AG09309 (cell line): ENCODE results near the gene ATXN7L1.
"Not testable (repeated sequence)": the region's sequence is repeated elsewhere in the genome, so short reads cannot be mapped to it uniquely, and the experiment has no call there.

ENCODE experiments used
- DNase-seq: peaks from one replicate; pipeline ENCODE4 v3.0.0-alpha.2; 2010; ENCODE audit warnings: low read depth
- H3K4me3 ChIP-seq: 2 replicates; pipeline ENCODE4 v1.5.1; 2011; ENCODE audit warnings: mild to moderate bottlenecking, low read depth, low read length, moderate library complexity; ENCODE audit not compliant: control insufficient read depth
- TF ChIP-seq, protein P1 (sequence below): IDR thresholded peaks from 2 replicates; pipeline ENCODE4 v1.5.1; 2011; ENCODE audit warnings: mild to moderate bottlenecking, low read depth, low read length, inconsistent platforms; ENCODE audit not compliant: insufficient read depth, control insufficient read depth; ENCODE audit errors: missing control alignments

Gene ATXN7L1

DNA sequence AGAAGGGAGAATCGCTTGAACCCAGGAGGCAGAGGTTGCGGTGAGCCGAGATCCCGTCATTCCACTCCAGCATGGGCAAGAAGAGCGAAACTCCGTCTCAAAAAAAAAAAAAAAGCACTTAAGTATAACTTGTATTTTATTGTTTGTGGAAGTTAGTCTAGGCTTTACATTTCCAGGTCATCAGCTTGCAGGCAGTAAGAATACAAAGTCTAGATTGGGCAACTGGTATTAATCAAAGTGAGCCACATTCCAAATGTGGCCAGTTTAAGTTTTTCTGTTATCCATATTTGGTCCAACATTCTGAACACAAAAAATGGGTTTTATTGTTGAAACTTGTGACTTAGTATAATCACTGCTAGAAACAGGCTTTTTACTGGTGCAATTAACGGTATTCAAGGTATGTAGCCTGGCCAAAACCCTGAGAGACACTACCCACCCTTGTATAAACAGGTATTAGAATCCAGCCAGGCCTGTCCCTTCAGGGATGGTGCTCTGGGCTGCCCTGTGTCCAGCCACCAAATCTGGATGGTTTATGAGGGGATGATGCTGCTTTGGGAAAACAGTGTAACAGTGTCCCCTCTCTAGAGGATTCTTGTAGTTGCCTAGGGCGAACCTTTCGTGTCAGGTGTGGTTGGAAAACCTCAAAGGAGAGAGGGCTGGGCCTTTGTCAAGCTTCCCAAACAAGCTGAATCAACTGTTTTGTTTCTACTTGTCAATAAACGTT is 173.0 kb downstream of the ATXN7L1 start:
- no peak for DNase-seq
- TF ChIP-seq, protein P1, sequence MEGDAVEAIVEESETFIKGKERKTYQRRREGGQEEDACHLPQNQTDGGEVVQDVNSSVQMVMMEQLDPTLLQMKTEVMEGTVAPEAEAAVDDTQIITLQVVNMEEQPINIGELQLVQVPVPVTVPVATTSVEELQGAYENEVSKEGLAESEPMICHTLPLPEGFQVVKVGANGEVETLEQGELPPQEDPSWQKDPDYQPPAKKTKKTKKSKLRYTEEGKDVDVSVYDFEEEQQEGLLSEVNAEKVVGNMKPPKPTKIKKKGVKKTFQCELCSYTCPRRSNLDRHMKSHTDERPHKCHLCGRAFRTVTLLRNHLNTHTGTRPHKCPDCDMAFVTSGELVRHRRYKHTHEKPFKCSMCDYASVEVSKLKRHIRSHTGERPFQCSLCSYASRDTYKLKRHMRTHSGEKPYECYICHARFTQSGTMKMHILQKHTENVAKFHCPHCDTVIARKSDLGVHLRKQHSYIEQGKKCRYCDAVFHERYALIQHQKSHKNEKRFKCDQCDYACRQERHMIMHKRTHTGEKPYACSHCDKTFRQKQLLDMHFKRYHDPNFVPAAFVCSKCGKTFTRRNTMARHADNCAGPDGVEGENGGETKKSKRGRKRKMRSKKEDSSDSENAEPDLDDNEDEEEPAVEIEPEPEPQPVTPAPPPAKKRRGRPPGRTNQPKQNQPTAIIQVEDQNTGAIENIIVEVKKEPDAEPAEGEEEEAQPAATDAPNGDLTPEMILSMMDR = no peak
- no peak overlapping the region for H3K4me3 ChIP-seq

DNA sequence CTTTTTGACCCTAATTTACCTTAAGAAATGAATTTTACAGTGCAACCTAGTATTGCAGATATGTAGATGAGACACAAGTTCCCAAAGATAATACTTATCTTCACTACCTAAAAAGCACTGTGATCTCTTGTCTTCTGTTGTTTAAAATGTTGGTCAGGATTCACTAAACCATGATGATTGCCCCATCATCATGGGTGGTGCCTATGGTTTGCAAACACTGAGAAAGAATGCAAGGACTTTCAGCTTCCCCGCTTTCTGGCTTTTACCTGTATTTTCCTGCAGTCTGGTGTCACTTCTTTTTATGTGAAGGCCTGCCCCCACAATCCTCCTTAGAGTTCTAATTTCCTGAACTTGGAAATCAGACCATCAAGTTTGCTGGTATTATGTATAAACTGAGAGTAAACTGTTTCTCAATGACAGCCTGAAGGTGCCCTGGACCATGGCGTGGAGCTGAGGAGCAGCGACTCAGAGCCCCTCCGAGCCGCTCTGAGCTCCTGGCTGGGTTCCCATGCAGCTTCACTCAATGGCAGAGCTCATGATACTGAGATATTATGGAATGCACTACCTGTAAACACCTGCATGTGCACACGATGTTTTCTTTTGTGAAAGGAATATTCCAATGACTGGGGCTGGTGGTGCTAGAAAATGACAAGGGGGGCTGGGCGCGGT is 176.7 kb downstream of the ATXN7L1 start:
- H3K4me3 ChIP-seq = no peak overlapping the region
- TF ChIP-seq, protein P1 = no peak
- DNase-seq = no peak

DNA sequence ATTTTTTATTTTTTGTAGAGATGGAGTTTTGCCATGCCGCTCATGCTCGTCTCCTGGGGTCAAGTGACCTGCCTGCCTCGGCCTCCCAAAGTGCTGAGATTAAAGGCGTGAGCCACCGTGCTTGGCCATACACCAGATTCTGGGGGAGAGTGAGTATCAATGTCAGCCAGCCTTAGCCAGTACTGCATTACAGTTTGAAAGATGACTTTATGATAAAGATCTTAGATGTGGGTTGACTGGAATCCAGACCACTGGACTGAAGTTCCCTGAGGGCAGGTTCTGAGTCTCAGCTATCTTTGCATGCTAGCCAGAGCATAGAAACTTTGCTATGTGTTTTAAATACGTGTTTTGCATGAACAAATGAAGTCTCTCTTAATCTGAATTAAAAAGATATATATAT is 177.9 kb downstream of the ATXN7L1 start:
- DNase-seq = no peak
- H3K4me3 ChIP-seq = no peak overlapping the region
- TF ChIP-seq, protein P1 = no peak

DNA sequence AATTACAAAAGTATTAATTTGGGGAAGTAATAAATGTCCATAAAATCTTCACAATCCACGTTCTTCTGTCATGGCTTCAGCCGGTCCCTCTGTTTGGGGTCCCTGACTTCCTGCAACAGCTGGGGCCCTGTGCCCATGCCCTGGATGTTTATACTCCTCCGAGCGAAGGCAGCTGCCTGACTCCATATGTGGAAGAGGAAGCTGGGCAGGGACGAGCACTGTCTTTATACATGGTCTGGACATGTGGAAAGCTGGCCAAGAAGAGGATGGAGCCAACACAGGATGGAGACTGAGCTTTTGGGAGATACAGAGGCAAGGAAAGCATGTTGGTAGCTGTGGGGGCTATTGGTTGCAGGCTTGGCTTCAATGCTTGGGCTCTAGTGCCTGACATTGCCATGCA is 178.6 kb downstream of the ATXN7L1 start:
- no peak for DNase-seq
- TF ChIP-seq, protein P1 = no peak
- H3K4me3 ChIP-seq = no peak overlapping the region

DNA sequence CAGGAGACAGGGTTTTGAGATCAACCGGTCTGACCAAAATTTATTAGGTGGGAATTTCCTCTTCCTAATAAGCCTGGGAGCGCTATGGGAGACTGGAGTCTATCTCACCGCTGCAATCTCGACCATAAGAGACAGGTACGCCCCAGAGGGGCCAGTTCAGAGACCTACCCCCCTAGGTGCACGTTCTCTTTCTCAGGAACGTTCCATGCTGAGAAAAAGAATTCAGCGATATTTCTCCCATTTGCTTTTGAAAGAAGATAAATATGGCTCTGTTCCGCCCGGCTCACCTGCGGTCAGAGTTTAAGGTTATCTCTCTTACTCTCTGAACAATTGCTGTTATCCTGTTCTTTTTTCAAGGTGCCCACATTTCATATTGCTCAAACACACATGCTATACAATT is 179.2 kb downstream of the ATXN7L1 start:
- not testable (repeated sequence) for DNase-seq

DNA sequence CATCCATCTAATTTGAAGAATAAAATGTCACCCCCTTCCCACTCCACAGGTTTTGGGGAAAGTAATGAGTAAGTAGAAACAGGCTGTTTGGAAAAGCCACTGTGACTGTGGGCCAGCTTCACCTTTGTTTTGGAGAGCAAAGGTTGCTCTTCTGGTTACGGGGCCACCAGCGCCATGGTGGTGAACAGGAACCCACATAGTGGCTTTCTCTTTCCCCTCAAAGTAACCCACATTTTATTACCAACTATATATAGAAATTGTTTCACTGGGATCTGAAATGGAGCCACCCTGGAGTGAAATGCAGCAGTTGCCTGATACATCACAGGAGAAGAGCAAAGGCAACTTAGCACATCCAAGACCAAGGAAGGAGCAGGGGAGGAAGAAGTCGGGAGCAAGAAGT is 182.8 kb downstream of the ATXN7L1 start:
- DNase-seq = no peak
- H3K4me3 ChIP-seq = no peak overlapping the region
- TF ChIP-seq, protein P1 = no peak

More for the DNA sequence above, 179.2 kb downstream of the ATXN7L1 start:
- H3K4me3 ChIP-seq = not testable (repeated sequence)
